GM12878 (cell line): ENCODE data around the gene PATZ1. TPM values are rescaled to one million over a fixed set of nuclear protein-coding genes. Genes with fewer than 3 reads are reported as not detected.

Source experiments
- ATAC-seq: fragments of 200-7000 bp; cut with Tn5 transposase; 3 replicates; pipeline ENCODE4 v1.9.1; 2020; ENCODE audit warnings: mild to moderate bottlenecking, moderate library complexity
- BruUV-seq: library from RNA; stranded (reverse); fragments of 400-500 nt; replicated peaks from 2 replicates; lab custom pipeline; 2021; lab: Mats Ljungman, UMichigan
- CTCF ChIA-PET: fragments of 300-600 bp; sonication (Branson Sonifier 250); formaldehyde crosslinking; extraction: SDS; loops from one replicate; lab custom pipeline; 2021; ENCODE audit warnings: inconsistent platforms; lab: Yijun Ruan, JAX
- POLR2A ChIA-PET: fragments of 350-600 bp; formaldehyde crosslinking; extraction: SDS; loops from one replicate; lab custom pipeline; 2021; ENCODE audit warnings: inconsistent platforms; lab: Charles Lee
- RAD21 ChIA-PET: fragments of 300-600 bp; sonication (Branson Sonifier 250); formaldehyde crosslinking; loops from one replicate; lab custom pipeline; 2023; ENCODE audit warnings: antibody characterized with exemption; ENCODE audit not compliant: unreplicated experiment; lab: Charles Lee
- SMC1A ChIA-PET: fragments of 300-600 bp; sonication (Branson Sonifier 250); formaldehyde crosslinking; loops from one replicate; lab custom pipeline; 2023; ENCODE audit not compliant: unreplicated experiment, uncharacterized antibody; lab: Charles Lee
- DNase-seq: peaks from one replicate; pipeline ENCODE4 v3.0.0-alpha.2; 2011; ENCODE audit warnings: low read depth, low spot score
- FAIRE-seq: peaks from 3 replicates; lab custom pipeline; 2011; peaks lifted over from hg19 to GRCh38; lab: Jason Lieb, UNC
- H2AFZ ChIP-seq: 2 replicates; pipeline ENCODE4 v1.6.0; 2011; ENCODE audit warnings: low read depth, low read length, control low read depth; ENCODE audit not compliant: control insufficient read depth
- H3K27ac ChIP-seq: 2 replicates; pipeline ENCODE4 v1.5.1; 2011; ENCODE audit warnings: control low read depth; ENCODE audit not compliant: control insufficient read depth, insufficient read depth
- H3K27me3 ChIP-seq, 2 experiments: replicated peaks in 1 of 2; 2 replicates each; pipeline versions ENCODE4 v1.6.0 to v1.6.1; 2011; ENCODE audit warnings: low read length in 1 of 2; ENCODE audit not compliant: control insufficient read depth in 2 of 2, insufficient read depth in 2 of 2
- H3K36me3 ChIP-seq, 2 experiments: 2 replicates each; pipeline ENCODE4 v1.5.1; 2011; ENCODE audit warnings: low read length in 1 of 2; ENCODE audit not compliant: control insufficient read depth in 2 of 2, insufficient read depth in 2 of 2
- H3K4me1 ChIP-seq: 2 replicates; pipeline ENCODE4 v1.6.1; 2011; ENCODE audit warnings: mild to moderate bottlenecking, low read length, moderate library complexity, mixed read lengths; ENCODE audit not compliant: control insufficient read depth, insufficient read depth
- H3K4me2 ChIP-seq: 2 replicates; pipeline ENCODE4 v1.6.0; 2011; ENCODE audit warnings: control low read depth; ENCODE audit not compliant: control insufficient read depth, insufficient read depth
- H3K4me3 ChIP-seq: fragments of 200-600 bp; sonication (generic); 2 replicates; pipeline ENCODE4 v1.5.1; 2016
- H3K79me2 ChIP-seq: 2 replicates; pipeline ENCODE4 v1.6.0; 2011; ENCODE audit warnings: low read length; ENCODE audit not compliant: control insufficient read depth, insufficient read depth
- H3K9ac ChIP-seq: 2 replicates; pipeline ENCODE4 v1.8.0; 2011; ENCODE audit warnings: low read length, control low read depth, mixed read lengths; ENCODE audit not compliant: control insufficient read depth, insufficient read depth
- H3K9me3 ChIP-seq: replicated peaks from 3 replicates; pipeline ENCODE4 v1.5.1; 2011; ENCODE audit warnings: mild to moderate bottlenecking, low read length; ENCODE audit not compliant: control insufficient read depth, insufficient read depth
- H4K20me1 ChIP-seq: 2 replicates; pipeline ENCODE4 v1.6.0; 2011; ENCODE audit not compliant: control insufficient read depth, insufficient read depth
- ATF7 ChIP-seq: fragments of 450-650 bp; IDR thresholded peaks from 2 replicates; pipeline ENCODE4 v1.6.1; 2016; ENCODE audit warnings: low read depth, mild to moderate bottlenecking
- BCLAF1 ChIP-seq: fragments of 450-650 bp; IDR thresholded peaks from 2 replicates; pipeline ENCODE4 v1.6.1; 2017; ENCODE audit warnings: antibody characterized with exemption, mild to moderate bottlenecking, moderate library complexity
- CEBPZ ChIP-seq: fragments of 150-350 bp; IDR thresholded peaks from 2 replicates; pipeline ENCODE4 v1.6.1; 2016; ENCODE audit warnings: low read depth, low read length
- MLLT1 ChIP-seq: fragments of 450-650 bp; IDR thresholded peaks from 2 replicates; pipeline ENCODE4 v1.6.1; 2016; ENCODE audit warnings: mild to moderate bottlenecking
- MYC ChIP-seq: IDR thresholded peaks from 2 replicates; pipeline ENCODE4 v1.6.1; 2011; ENCODE audit warnings: mild to moderate bottlenecking, low read length, moderate library complexity, inconsistent platforms; ENCODE audit not compliant: insufficient read depth, insufficient replicate concordance, insufficient read length, severe bottlenecking
- NFYA ChIP-seq: IDR thresholded peaks from 2 replicates; pipeline ENCODE4 v1.6.1; 2011; ENCODE audit warnings: low read depth, mild to moderate bottlenecking, low read length, improper control_type of control experiment, borderline replicate concordance
- NKRF ChIP-seq: fragments of 450-650 bp; conservative IDR thresholded peaks from 2 replicates; pipeline ENCODE4 v1.6.1; 2017; ENCODE audit warnings: mild to moderate bottlenecking, moderate library complexity
- PBX3 ChIP-seq: IDR thresholded peaks from 2 replicates; pipeline ENCODE4 v1.6.1; 2011; ENCODE audit warnings: mild to moderate bottlenecking, low read depth, low read length, moderate library complexity; ENCODE audit not compliant: insufficient replicate concordance
- SUZ12 ChIP-seq: fragments of 200-600 bp; sonication (generic); IDR thresholded peaks from one replicate; pipeline ENCODE4 v1.6.1; 2018; ENCODE audit warnings: antibody characterized with exemption, mild to moderate bottlenecking; ENCODE audit not compliant: unreplicated experiment
- TARDBP ChIP-seq: IDR thresholded peaks from 2 replicates; pipeline ENCODE4 v1.6.1; 2016; ENCODE audit warnings: borderline replicate concordance
- WGBS: methylation state at CpG from one replicate; pipeline ENCODE4 v1.1.6; 2016; ENCODE audit warnings: low lambda C conversion rate; ENCODE audit not compliant: insufficient replicate concordance, insufficient coverage; ENCODE audit errors: missing lambda C conversion rate; 5-methylcytosine and 5-hydroxymethylcytosine counted together
- in situ Hi-C: fragments of 300-500 bp; cut with MboI; formaldehyde crosslinking; loops from 9 replicates; pipeline ENCODE4 v1.14.3; 2018; ENCODE audit warnings: mixed read lengths
- intact Hi-C: fragments of 100-400 bp; cut with micrococcal nuclease; formaldehyde crosslinking; loops from one replicate; pipeline ENCODE4 v1.14.2; 2022; ENCODE audit not compliant: unreplicated experiment
- polyA plus RNA-seq, 11 experiments: library from polyadenylated mRNA; depleted of rRNA in 4 of 11; unstranded in 6 of 11; stranded (reverse) in 5 of 11; fragments of >200 nt; fragmentation: Nextera tagmentation in 4 of 11; fragmentation: Illumina TruSeq in 1 of 11; extraction: Ambion mirVana in 4 of 11; extraction: Trizol in 1 of 11; gene quantifications; 1 replicate in 1 of 11; 2 replicates in 10 of 11; pipeline versions ENCODE4 v1.2.1 to v1.2.3, GENCODE V29; 2011 to 2016; ENCODE audit warnings: inconsistent platforms in 2 of 11, missing spikeins in 2 of 11, low read depth in 1 of 11
- total RNA-seq, 4 experiments: library from RNA; depleted of rRNA in 3 of 4; stranded (reverse); fragments of >200 nt in 3 of 4; fragmentation: Illumina TruSeq in 1 of 4; extraction: Trizol in 1 of 4; gene quantifications; 2 replicates each; pipeline versions ENCODE4 v1.2.1 to v1.2.3, GENCODE V29; 2013 to 2021

PATZ1 gene
- total and polyA plus RNA-seq, 10 of the 15 experiments (the other 5 are each of a cell fraction or from before 2014, with no cell fraction given): 3.6 to 32.7 (median 13.9) TPM

- 75% methylated on average over 4 of the region's 4 CpGs for WGBS
- H3K9me3 ChIP-seq: no peaks in the 10 kb centered on the region
- ChIA-PET CTCF (no interaction called here), POLR2A (no interaction called here)
- no peaks in the 10 kb centered on the region for H3K4me1 ChIP-seq
- H3K9ac ChIP-seq: no peak overlapping the region
- no peak overlapping the region for H3K4me3 ChIP-seq
- ATAC-seq (no peak), FAIRE-seq (no peak)
- H3K27me3 ChIP-seq: no peaks in the 10 kb centered on the region
- intact Hi-C loops: no loop called here
- TF ChIP-seq SUZ12 (no peak), NKRF (no peak), MYC (no peak), TARDBP (no peak), PBX3 (no peak), MLLT1 (no peak), ATF7 (no peak), CEBPZ (no peak), NFYA (no peak), BCLAF1 (no peak)
- TF ChIP-seq, all 136 proteins: peak for 0
- Histone ChIP-seq H3K79me2 (no peaks in the 10 kb centered on the region), H4K20me1 (no peaks in the 10 kb centered on the region), H3K27ac (no peak overlapping the region), H2AFZ (no peak overlapping the region), H3K4me2 (no peak overlapping the region), H3K36me3 (peaks cover 21 to 22% of the 10 kb centered on the region in 2 experiments)
- in situ Hi-C loops: no loop called here
- DNase-seq: no peak
- ChIA-PET RAD21 (no interaction called here), SMC1A (no interaction called here)
- BruUV-seq: no TSS peak
Observed at GRCh38 chr22:31329029-31329428, 17.1 kb downstream of the PATZ1 start.
